Fibroblast of mammary gland (primary cell): ENCODE measurements around the gene ELOVL2.

Source experiments
- DNase-seq: peaks from one replicate; pipeline ENCODE4 v3.0.0-alpha.2; 2010; ENCODE audit warnings: low read depth
- H3K4me3 ChIP-seq: 2 replicates; pipeline ENCODE4 v1.5.1; 2011; ENCODE audit warnings: low read depth, mild to moderate bottlenecking, low read length, moderate library complexity; ENCODE audit not compliant: control insufficient read depth
- CTCF ChIP-seq: conservative IDR thresholded peaks from 2 replicates; pipeline ENCODE4 v1.5.1; 2011; ENCODE audit warnings: low read depth, low read length, inconsistent platforms; ENCODE audit not compliant: control insufficient read depth, insufficient read depth

ELOVL2 gene

GRCh38 chr6:10963113-10963512 is 81.0 kb downstream of the ELOVL2 start:
- H3K4me3 ChIP-seq, result no peak overlapping the region
- DNase-seq, result no peak
- TF ChIP-seq CTCF, result no peak

DNA sequence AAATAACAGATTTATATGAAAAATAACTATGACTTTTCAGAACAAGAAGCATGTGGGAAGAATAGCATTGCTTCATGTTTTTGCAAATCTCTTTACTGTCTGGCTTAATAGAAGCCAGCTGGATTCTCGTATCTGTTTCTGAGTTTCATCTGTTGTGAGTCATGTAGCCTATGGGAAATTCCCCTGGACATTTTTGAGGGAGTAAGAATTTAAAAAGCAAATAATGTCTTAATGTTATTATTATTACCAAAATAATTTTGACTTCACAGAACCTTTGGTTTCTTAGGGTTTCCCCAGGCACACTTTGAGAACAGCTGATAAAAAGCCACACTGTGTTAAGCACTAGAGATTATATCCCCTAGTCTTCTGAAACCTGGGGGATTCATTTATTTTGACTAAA is 81.4 kb downstream of the ELOVL2 start:
- peak; percentile 87 for DNase-seq
- TF ChIP-seq CTCF, result no peak
- H3K4me3 ChIP-seq, result no peak overlapping the region

- DNase-seq, result no peak
- no peak for TF ChIP-seq CTCF
- H3K4me3 ChIP-seq, result no peak overlapping the region
Measured at GRCh38 chr6:10961837-10962236, 82.3 kb downstream of the ELOVL2 start.

- DNase-seq, result no peak
- H3K4me3 ChIP-seq, result no peak overlapping the region
- no peak for TF ChIP-seq CTCF
Measured at GRCh38 chr6:10960171-10960570, 83.9 kb downstream of the ELOVL2 start.

DNA sequence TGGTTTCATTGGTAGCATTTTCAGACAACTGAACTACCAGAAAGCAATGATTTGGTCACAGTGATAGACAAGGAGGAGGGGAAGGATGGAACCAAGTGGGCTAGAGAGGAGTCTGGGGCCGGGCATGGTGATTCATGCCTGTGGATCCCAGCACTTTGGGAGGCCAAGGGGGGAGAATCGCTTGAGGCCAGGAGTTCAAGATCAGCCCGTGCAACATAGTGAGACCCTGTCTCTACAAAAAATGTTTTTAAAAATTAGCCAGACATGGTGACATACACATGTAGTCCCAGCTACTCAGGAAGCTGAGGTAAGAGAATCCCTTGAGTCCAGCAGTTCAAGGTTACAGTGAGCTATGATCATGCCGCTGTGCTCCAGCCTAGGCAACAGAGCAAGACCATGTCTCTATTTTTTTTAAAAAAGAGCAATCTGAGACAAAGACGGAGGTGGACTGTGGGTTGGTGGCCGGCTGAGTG is 86.7 kb downstream of the ELOVL2 start:
- H3K4me3 ChIP-seq, result no peak overlapping the region
- DNase-seq, result no peak
- TF ChIP-seq CTCF, result no peak

DNA sequence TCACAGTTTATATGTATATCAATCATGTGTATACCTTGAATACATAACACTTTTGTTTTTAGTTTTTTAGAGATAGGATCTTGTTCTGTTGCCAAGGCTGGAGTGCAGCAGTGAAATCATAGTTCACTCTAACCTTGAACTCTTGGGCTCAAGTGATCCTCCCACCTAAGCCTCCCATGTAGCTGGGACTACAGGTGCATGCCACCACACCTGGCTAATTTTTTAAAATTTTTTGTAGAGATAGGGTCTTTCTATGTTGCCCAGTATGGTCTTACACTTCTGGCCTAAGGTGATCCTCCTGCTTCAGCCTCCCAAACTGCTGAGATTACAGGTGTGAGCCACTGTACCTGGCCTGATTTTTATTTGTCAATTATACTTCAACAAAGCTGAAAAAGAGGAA is 87.3 kb downstream of the ELOVL2 start:
- no peak overlapping the region for H3K4me3 ChIP-seq
- DNase-seq, result no peak
- TF ChIP-seq CTCF, result no peak

DNA sequence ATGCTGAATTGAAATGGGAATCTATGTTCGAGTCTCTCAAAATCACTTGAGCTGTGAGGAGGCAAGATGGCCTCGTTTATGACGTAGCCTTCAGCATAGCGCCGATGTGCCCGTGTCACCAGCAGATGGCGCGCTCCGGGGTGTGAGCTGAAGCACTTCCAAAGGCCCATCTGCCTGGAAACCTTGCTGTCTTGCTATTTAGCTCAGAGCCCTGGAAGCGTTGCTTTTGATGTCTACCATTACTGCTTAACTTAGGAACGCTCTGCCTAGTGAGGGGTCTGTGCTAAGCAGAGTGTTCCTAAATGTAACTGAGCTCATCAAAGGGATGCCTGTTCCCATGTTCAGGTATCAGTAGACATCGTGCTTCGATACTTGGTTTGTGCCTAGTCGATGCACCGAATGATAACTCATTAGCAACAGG is 89.5 kb downstream of the ELOVL2 start:
- no peak overlapping the region for H3K4me3 ChIP-seq
- peak; percentile 86 for TF ChIP-seq CTCF
- DNase-seq, result peak; percentile 73
